ENCODE results near the gene TFIP11.

- TF ChIP-seq YY1 (tag by site-specific recombination; IDR thresholded peaks at IDR 0.05) (no peak), MYNN (tag by site-specific recombination; IDR thresholded peaks at IDR 0.05; ENCODE audit: borderline replicate concordance) (no peak), TCF7L2 (IDR thresholded peaks at IDR 0.05; ENCODE audit: borderline replicate concordance, low read depth, low read length) (no peak), KLF1 (tag by site-specific recombination; IDR thresholded peaks at IDR 0.05) (no peak)
- TF ChIP-seq, protein P1, sequence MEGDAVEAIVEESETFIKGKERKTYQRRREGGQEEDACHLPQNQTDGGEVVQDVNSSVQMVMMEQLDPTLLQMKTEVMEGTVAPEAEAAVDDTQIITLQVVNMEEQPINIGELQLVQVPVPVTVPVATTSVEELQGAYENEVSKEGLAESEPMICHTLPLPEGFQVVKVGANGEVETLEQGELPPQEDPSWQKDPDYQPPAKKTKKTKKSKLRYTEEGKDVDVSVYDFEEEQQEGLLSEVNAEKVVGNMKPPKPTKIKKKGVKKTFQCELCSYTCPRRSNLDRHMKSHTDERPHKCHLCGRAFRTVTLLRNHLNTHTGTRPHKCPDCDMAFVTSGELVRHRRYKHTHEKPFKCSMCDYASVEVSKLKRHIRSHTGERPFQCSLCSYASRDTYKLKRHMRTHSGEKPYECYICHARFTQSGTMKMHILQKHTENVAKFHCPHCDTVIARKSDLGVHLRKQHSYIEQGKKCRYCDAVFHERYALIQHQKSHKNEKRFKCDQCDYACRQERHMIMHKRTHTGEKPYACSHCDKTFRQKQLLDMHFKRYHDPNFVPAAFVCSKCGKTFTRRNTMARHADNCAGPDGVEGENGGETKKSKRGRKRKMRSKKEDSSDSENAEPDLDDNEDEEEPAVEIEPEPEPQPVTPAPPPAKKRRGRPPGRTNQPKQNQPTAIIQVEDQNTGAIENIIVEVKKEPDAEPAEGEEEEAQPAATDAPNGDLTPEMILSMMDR (tag by site-specific recombination; IDR thresholded peaks at IDR 0.05): no peak
Observed at GRCh38 chr22:26525946-26526564, 13.8 kb upstream of the TFIP11 start.

Data from HEK293 (cell line).